ENCODE measurements around the gene BSN. TPM values are rescaled to one million over a fixed set of nuclear protein-coding genes. Genes with fewer than 3 reads are reported as not detected.

Gene BSN
- total and polyA plus RNA-seq, 2 donors (not counting 3 experiments of a cell fraction or from before 2014, with no cell fraction given): 0.04 to 0.27 TPM

GRCh38 chr3:49713336-49714105 is 159.2 kb downstream of the BSN start:
- no TSS peak for BruUV-seq (replicated peaks)
- no peaks in the 10 kb centered on the region for H3K9me1 ChIP-seq (replicated peaks; ENCODE audit: control insufficient read depth, extremely low read depth, insufficient read depth, low read length)
- no peaks in the 10 kb centered on the region for H3K27me3 ChIP-seq (ENCODE audit: control insufficient read depth in 2 of 2, insufficient read depth in 2 of 2, low read length in 2 of 2)
- no peak overlapping the region for H3K4me3 ChIP-seq (replicated peaks in 1 of 3; ENCODE audit: insufficient read depth in 1 of 3, low read depth in 1 of 3, low read length in 3 of 3)
- intact Hi-C loops (cut with micrococcal nuclease) (no loop called here), dilution Hi-C loops (cut with MboI; ENCODE audit: extremely low pct_ligation_motif_present, low sequenced_read_pairs) (no loop called here)
- no peaks in the 10 kb centered on the region for H3K79me2 ChIP-seq (ENCODE audit: control insufficient read depth, insufficient read depth, low read length)
- POLR2A ChIA-PET: no interaction called here
- H3K9me3 ChIP-seq (replicated peaks; ENCODE audit: control insufficient read depth, insufficient read depth, low read length): no peaks in the 10 kb centered on the region
- DNase-seq (ENCODE audit: low read depth, low spot score): no peak
- FAIRE-seq: no peak
- H2AFZ ChIP-seq (ENCODE audit: low read depth, low read length): no peak overlapping the region
- no peak for TF ChIP-seq EZH2 (IDR thresholded peaks at IDR 0.05; ENCODE audit: borderline replicate concordance, low read depth, low read length, severe bottlenecking)
- TF ChIP-seq MYC (IDR thresholded peaks at IDR 0.05; ENCODE audit: low read depth, low read length): no peak
- TF ChIP-seq POLR2AphosphoS5 (IDR thresholded peaks at IDR 0.05; ENCODE audit: insufficient read depth, low read depth, low read length): no peak
- no peak for TF ChIP-seq MAX (IDR thresholded peaks at IDR 0.05; ENCODE audit: insufficient read depth, insufficient read length)
- no peak for TF ChIP-seq JUN (IDR thresholded peaks at IDR 0.05; ENCODE audit: borderline replicate concordance, insufficient read depth, insufficient read length, low read depth)
- TF ChIP-seq CTCF (IDR thresholded peaks at IDR 0.05; ENCODE audit: extremely low read depth in 1 of 2, insufficient read depth in 1 of 2, low read depth in 1 of 2, low read length in 2 of 2): no peak
- H3K36me3 ChIP-seq (ENCODE audit: control insufficient read depth in 2 of 2, extremely low read depth in 1 of 2, insufficient read depth in 2 of 2, low read length in 2 of 2): peaks cover 0 to 3% of the 10 kb centered on the region in 2 experiments
- H3K9ac ChIP-seq (replicated peaks; ENCODE audit: extremely low read depth, insufficient read depth, low read length): no peak overlapping the region
- no peaks in the 10 kb centered on the region for H3K4me1 ChIP-seq (ENCODE audit: control insufficient read depth, extremely low read depth, insufficient read depth, low read length)
- no peak overlapping the region for H3K4me2 ChIP-seq (ENCODE audit: insufficient read depth, low read length)
- H4K20me1 ChIP-seq (replicated peaks; ENCODE audit: control insufficient read depth, extremely low read depth, insufficient read depth, low read length): no peaks in the 10 kb centered on the region
- CTCF ChIA-PET: interaction anchor here (1.1 kb wide), 2 partner anchors 10 to 13 kb away, joined by 3 read pairs; no protein-coding TSS in a partner anchor
- no peak overlapping the region for H3K27ac ChIP-seq (ENCODE audit: insufficient read depth, low read depth, low read length)

Measured in endothelial cell of umbilical vein (primary cell).